ENCODE measurements around the gene HCFC2.

The HCFC2 gene

DNA sequence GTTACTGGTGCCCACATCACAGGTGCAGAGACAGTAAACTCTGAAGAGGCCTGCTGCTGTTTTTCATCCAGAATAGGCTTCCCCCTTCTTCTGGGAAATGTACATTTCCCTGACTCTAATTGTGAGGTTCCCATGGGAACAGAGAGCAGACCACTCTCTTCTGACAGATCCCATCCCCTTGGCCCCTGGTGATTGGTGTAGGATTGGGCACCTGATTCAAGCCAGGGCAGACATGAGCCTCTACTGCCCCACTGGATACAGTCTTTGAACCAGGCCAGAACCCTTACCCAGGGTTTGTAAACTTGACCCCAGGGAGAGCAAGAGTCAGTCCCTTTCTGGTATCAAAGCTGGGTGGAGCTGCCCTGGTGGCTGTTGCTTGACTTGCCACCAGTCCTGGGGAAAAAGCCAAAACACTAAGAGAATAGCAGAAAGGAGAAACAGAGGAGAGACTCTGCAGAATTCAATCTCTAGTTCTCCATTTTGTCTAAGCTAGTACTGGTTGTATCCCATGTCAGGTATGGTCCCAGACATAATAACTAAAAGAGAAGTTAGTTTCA is 88.4 kb downstream of the HCFC2 start:
- in situ Hi-C loops (cut with MboI; ENCODE audit: low sequenced_read_pairs) = no loop called here

DNA sequence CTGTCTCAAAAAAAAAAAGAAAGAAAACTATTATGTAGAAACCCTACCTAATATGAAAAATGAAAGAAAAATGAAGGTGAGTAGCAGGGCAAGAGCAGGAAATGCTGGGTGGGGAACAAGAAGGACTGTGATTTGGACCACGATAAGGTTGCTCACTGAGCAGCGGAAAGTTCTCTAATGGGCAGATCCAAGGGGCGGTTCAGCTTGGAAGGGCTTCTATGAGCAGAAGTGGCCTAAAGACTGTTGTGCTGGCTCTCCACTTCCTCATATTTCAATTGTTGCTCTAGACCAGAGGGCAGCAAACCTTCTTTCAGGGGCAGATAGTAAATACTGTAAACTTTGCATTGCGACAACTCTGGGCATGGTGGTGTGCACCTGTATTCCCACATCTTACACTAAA is 90.0 kb downstream of the HCFC2 start:
- in situ Hi-C loops (cut with MboI; ENCODE audit: low sequenced_read_pairs) = no loop called here

DNA sequence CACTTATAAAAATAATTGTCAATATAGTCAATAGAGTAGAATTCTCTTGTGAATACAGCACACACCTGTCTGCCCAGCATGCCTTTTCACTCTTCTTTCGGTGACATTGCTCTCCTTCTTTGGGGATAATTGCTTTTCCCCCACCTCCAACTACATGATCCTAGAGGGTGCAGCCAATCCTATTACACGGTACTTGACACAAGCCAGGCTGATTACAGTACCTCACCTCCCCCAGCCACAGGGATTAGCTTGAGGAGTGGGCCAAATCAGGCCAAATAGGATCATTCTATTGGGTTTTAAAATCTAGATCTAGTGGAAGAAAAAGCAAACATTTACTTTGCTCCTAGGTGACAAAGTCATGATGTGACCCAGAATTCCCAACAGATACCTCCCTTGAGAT is 90.5 kb downstream of the HCFC2 start:
- in situ Hi-C loops (cut with MboI; ENCODE audit: low sequenced_read_pairs) = no loop called here
